ENCODE results near the gene NEDD1.

NEDD1 gene

DNA sequence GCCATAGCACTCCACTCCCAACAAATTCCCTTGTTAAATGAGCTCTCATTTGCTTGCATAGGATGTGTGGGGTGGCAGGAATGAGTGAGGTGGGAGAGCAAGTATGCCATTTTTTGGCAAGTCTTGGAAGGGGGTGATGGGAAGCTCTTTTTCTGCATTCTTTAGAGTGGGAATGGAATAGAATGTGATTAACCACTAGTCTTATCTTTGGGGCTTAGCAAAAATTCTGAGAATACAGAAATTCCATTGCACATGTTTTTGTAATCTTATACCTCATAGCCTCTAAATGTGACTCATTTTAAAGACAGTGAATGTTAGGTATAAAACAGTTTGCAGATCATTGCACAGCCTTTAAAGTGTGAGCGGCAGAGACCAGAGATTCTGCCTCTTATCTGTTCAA, 28.4 kb upstream of the NEDD1 start:
- Histone ChIP-seq H3K4me3 (ENCODE audit: low read length) (no peak overlapping the region), H3K36me3 (ENCODE audit: insufficient read depth, low read length) (no peaks in the 10 kb centered on the region), H3K27ac (ENCODE audit: low read depth, low read length) (no peak overlapping the region), H3K9ac (ENCODE audit: low read depth, low read length) (no peak overlapping the region), H3K27me3 (ENCODE audit: insufficient read depth, low read length) (no peaks in the 10 kb centered on the region), H3K4me1 (ENCODE audit: insufficient read depth, low read length) (no peaks in the 10 kb centered on the region), H3K9me3 (ENCODE audit: insufficient read depth, low read depth, low read length) (no peaks in the 10 kb centered on the region)
- 92% methylated on average over 1 of the region's 1 CpG for WGBS

DNA sequence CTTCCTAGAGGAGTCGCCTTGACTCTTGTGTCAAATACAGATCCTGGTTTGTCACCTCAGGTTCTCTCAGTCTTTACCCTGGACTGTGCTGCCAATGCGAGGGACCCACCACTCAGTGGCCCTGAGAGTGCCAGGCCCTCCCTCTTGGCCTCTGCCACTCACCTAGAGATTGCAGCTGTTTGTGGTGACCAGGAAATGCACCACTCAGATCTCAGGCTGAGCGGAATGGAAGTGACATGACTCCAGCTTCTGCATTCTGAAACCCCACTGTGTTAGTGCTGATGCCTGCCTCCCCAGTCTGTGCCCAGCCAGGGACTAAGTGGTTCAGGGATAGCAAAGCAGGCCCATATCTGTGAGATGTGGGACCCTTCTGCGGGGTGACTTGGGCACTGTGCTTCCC, 27.8 kb upstream of the NEDD1 start:
- 92% methylated on average over 4 of the region's 4 CpGs for WGBS
- Histone ChIP-seq H3K9me3 (ENCODE audit: insufficient read depth, low read depth, low read length) (no peaks in the 10 kb centered on the region), H3K36me3 (ENCODE audit: insufficient read depth, low read length) (no peaks in the 10 kb centered on the region), H3K27ac (ENCODE audit: low read depth, low read length) (no peak overlapping the region), H3K9ac (ENCODE audit: low read depth, low read length) (no peak overlapping the region), H3K27me3 (ENCODE audit: insufficient read depth, low read length) (no peaks in the 10 kb centered on the region), H3K4me1 (ENCODE audit: insufficient read depth, low read length) (no peaks in the 10 kb centered on the region), H3K4me3 (ENCODE audit: low read length) (no peak overlapping the region)

- no peaks in the 10 kb centered on the region for H3K36me3 ChIP-seq (ENCODE audit: insufficient read depth, low read length)
- WGBS: 83% methylated on average over 2 of the region's 3 CpGs
- H3K9me3 ChIP-seq (ENCODE audit: insufficient read depth, low read depth, low read length): no peaks in the 10 kb centered on the region
- no peaks in the 10 kb centered on the region for H3K27me3 ChIP-seq (ENCODE audit: insufficient read depth, low read length)
- no peak overlapping the region for H3K27ac ChIP-seq (ENCODE audit: low read depth, low read length)
- H3K9ac ChIP-seq (ENCODE audit: low read depth, low read length): no peak overlapping the region
- H3K4me3 ChIP-seq (ENCODE audit: low read length): no peak overlapping the region
- H3K4me1 ChIP-seq (ENCODE audit: insufficient read depth, low read length): no peaks in the 10 kb centered on the region
Observed at GRCh38 chr12:96880220-96880619, 26.8 kb upstream of the NEDD1 start.

DNA sequence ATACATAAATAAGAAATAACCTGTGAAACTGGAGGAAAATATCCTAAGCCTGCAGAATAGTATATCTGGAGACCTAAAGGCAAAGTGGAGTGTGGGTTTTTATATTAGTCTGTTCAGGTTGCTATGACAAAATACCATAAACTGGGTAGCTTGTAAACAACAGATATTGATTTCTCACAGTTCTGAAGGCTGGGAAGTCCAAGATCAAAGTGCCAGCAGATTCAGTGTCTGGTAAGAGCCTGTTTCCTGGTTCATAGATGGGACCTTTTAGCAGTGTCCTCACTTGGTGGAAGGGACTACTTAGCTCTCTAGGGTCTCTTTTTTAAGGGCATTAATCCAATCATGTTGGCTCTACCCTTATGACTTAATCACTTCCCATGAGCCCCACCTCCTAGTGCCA, 25.4 kb upstream of the NEDD1 start:
- no peak overlapping the region for H3K9ac ChIP-seq (ENCODE audit: low read depth, low read length)
- no peaks in the 10 kb centered on the region for H3K4me1 ChIP-seq (ENCODE audit: insufficient read depth, low read length)
- H3K9me3 ChIP-seq (ENCODE audit: insufficient read depth, low read depth, low read length): no peaks in the 10 kb centered on the region
- no peak overlapping the region for H3K27ac ChIP-seq (ENCODE audit: low read depth, low read length)
- no peaks in the 10 kb centered on the region for H3K27me3 ChIP-seq (ENCODE audit: insufficient read depth, low read length)
- H3K4me3 ChIP-seq (ENCODE audit: low read length): no peak overlapping the region
- H3K36me3 ChIP-seq (ENCODE audit: insufficient read depth, low read length): no peaks in the 10 kb centered on the region

DNA sequence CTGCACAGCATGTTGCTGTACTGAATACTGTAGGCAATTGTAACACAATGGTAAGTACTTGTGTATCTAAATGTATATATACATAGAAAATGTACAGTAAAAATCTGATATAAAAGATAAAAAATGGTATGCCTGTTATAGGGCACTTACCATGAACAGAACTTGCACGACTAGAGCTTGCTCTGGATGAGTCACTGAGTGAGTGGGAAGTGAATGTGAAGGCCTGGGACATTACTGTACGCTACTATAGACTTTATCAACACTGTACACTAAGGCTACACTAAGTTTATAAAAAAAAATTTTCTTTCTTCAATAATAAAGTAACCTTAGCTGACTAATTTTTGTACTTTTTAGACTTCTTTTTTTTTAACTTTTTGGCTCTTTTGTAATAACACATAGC, 24.2 kb upstream of the NEDD1 start:
- no peaks in the 10 kb centered on the region for H3K27me3 ChIP-seq (ENCODE audit: insufficient read depth, low read length)
- WGBS: 55% methylated on average over 1 of the region's 2 CpGs
- no peaks in the 10 kb centered on the region for H3K36me3 ChIP-seq (ENCODE audit: insufficient read depth, low read length)
- no peaks in the 10 kb centered on the region for H3K9me3 ChIP-seq (ENCODE audit: insufficient read depth, low read depth, low read length)
- no peak overlapping the region for H3K9ac ChIP-seq (ENCODE audit: low read depth, low read length)
- no peaks in the 10 kb centered on the region for H3K4me1 ChIP-seq (ENCODE audit: insufficient read depth, low read length)
- H3K4me3 ChIP-seq (ENCODE audit: low read length): no peak overlapping the region
- no peak overlapping the region for H3K27ac ChIP-seq (ENCODE audit: low read depth, low read length)

DNA sequence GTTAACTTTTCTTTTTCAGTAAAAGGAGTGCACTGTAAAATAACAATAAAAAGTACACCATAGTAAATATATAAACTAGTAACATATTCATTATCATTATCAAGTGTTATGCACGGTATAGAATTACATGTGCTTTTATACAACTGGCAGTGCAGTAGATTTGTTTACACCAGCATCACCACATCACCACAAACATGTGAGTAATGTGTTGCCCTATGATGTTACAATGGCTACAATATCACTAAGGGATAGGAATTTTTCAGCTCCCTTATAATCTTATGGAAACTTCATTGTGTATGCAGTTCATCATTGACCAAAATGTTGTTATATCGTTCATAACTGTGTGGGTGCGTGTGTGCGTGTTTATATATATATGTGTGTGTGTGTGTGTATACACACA, 23.5 kb upstream of the NEDD1 start:
- WGBS: 100% methylated on average over 3 of the region's 4 CpGs

GRCh38 chr12:96886998-96887677, 19.9 kb upstream of the NEDD1 start:
- H3K27me3 ChIP-seq (ENCODE audit: insufficient read depth, low read length): no peaks in the 10 kb centered on the region
- 87% methylated on average over 4 of the region's 4 CpGs for WGBS
- peaks cover 13% of the 10 kb centered on the region; the same call in 1 of the 2 replicates for H3K4me1 ChIP-seq (ENCODE audit: insufficient read depth, low read length)

More for the DNA sequence above, 23.5 kb upstream of the NEDD1 start:
- Histone ChIP-seq H3K27ac (ENCODE audit: low read depth, low read length) (no peak overlapping the region), H3K9me3 (ENCODE audit: insufficient read depth, low read depth, low read length) (no peaks in the 10 kb centered on the region), H3K36me3 (ENCODE audit: insufficient read depth, low read length) (no peaks in the 10 kb centered on the region), H3K4me1 (ENCODE audit: insufficient read depth, low read length) (no peaks in the 10 kb centered on the region), H3K4me3 (ENCODE audit: low read length) (no peak overlapping the region), H3K9ac (ENCODE audit: low read depth, low read length) (no peak overlapping the region), H3K27me3 (ENCODE audit: insufficient read depth, low read length) (no peaks in the 10 kb centered on the region)

DNA sequence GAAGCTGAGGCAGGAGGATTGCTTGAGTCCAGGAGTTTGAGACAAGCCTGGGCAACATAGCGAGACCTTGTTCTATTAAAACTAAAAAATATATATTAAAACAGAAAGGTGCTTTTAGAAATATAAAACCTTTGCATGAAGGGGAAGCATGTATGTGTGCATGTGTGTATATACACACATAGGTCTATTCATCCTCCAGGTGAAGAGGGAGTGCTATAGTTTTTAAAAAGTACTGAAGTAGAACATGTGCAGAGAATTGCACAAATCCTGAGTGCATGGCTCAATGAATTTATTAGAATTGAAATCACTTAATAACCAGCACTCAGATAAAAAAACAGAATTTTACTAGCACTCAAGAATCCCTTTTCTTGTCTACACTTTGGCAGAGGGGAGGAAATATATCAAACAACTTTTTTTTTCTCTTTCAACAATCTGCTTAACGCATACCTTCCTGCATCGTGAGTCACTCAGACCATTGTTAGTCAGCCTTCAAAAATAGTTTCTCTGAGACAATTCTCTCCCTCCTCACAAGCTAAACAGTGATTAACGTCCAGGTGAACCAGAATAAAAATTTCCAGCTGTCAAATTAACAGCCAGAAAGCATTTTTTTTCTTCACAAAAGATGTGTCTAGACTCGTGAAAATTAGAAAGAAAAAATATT, 17.7 kb upstream of the NEDD1 start:
- Histone ChIP-seq H3K27ac (ENCODE audit: low read depth, low read length) (no peak overlapping the region), H3K9ac (ENCODE audit: low read depth, low read length) (no peak overlapping the region), H3K4me3 (ENCODE audit: low read length) (no peak overlapping the region), H3K36me3 (ENCODE audit: insufficient read depth, low read length) (no peaks in the 10 kb centered on the region), H3K4me1 (ENCODE audit: insufficient read depth, low read length) (peaks cover 13% of the 10 kb centered on the region; the same call in 1 of the 2 replicates), H3K27me3 (ENCODE audit: insufficient read depth, low read length) (no peaks in the 10 kb centered on the region), H3K9me3 (ENCODE audit: insufficient read depth, low read depth, low read length) (no peaks in the 10 kb centered on the region)
- WGBS: 55% methylated on average over 3 of the region's 5 CpGs

More at GRCh38 chr12:96886998-96887677, 19.9 kb upstream of the NEDD1 start:
- Histone ChIP-seq H3K36me3 (ENCODE audit: insufficient read depth, low read length) (no peaks in the 10 kb centered on the region), H3K27ac (ENCODE audit: low read depth, low read length) (no peak overlapping the region), H3K9me3 (ENCODE audit: insufficient read depth, low read depth, low read length) (no peaks in the 10 kb centered on the region), H3K9ac (ENCODE audit: low read depth, low read length) (no peak overlapping the region), H3K4me3 (ENCODE audit: low read length) (no peak overlapping the region)

- no peaks in the 10 kb centered on the region for H3K36me3 ChIP-seq (ENCODE audit: insufficient read depth, low read length)
- H3K9ac ChIP-seq (ENCODE audit: low read depth, low read length): no peak overlapping the region
- no peaks in the 10 kb centered on the region for H3K9me3 ChIP-seq (ENCODE audit: insufficient read depth, low read depth, low read length)
- no peak overlapping the region for H3K4me3 ChIP-seq (ENCODE audit: low read length)
- peaks cover 13% of the 10 kb centered on the region; the same call in 1 of the 2 replicates for H3K4me1 ChIP-seq (ENCODE audit: insufficient read depth, low read length)
- 97% methylated on average over 2 of the region's 2 CpGs for WGBS
- no peak overlapping the region for H3K27ac ChIP-seq (ENCODE audit: low read depth, low read length)
- no peaks in the 10 kb centered on the region for H3K27me3 ChIP-seq (ENCODE audit: insufficient read depth, low read length)
Observed at GRCh38 chr12:96890331-96890730, 16.7 kb upstream of the NEDD1 start.

DNA sequence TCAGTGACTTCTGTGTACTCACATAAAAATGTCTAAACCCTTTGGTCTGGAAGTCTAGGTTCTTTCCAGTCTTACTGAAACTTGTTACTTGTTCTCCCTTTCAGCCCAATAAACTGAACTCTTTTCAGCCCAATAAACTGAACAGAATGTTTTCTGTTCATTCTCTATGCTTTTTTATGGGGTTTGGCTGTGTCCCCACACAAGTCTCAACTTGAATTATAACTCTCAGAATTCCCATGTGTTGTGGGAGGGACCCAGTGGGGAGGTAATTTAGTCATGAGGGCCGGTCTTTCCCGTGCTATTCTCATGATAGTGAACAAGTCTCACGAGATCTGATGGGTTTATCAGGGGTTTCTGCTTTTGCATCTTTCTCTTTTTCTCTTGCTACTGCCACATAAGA, 15.0 kb upstream of the NEDD1 start:
- Histone ChIP-seq H3K4me1 (ENCODE audit: insufficient read depth, low read length) (peaks cover 13% of the 10 kb centered on the region; the same call in 1 of the 2 replicates), H3K4me3 (ENCODE audit: low read length) (no peak overlapping the region), H3K9ac (ENCODE audit: low read depth, low read length) (no peak overlapping the region), H3K27ac (ENCODE audit: low read depth, low read length) (no peak overlapping the region), H3K36me3 (ENCODE audit: insufficient read depth, low read length) (no peaks in the 10 kb centered on the region), H3K27me3 (ENCODE audit: insufficient read depth, low read length) (no peaks in the 10 kb centered on the region), H3K9me3 (ENCODE audit: insufficient read depth, low read depth, low read length) (no peaks in the 10 kb centered on the region)
- 92% methylated on average over 3 of the region's 3 CpGs for WGBS

DNA sequence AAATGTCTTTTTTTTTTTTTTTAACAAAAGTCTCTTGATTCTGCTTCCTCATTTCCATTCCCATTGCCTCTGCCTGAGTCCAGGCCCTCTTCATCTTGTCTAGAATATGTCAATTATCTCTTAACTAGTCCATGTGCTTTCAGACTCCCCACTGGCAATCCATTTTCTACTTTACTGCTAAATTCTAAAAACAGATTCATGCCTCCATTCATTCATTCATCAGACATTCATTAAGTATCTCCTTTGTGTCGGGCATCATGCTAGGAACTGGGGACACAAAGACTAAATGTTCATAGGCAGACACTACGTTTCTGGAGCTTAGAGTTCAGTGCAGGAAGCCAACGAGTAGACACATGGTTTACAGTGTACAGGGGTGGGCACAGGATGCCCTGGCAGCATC, 9.6 kb upstream of the NEDD1 start:
- Histone ChIP-seq H3K4me3 (ENCODE audit: low read length) (no peak overlapping the region), H3K9ac (ENCODE audit: low read depth, low read length) (no peak overlapping the region), H3K4me1 (ENCODE audit: insufficient read depth, low read length) (no peaks in the 10 kb centered on the region), H3K36me3 (ENCODE audit: insufficient read depth, low read length) (no peaks in the 10 kb centered on the region), H3K27me3 (ENCODE audit: insufficient read depth, low read length) (no peaks in the 10 kb centered on the region), H3K27ac (ENCODE audit: low read depth, low read length) (no peak overlapping the region), H3K9me3 (ENCODE audit: insufficient read depth, low read depth, low read length) (no peaks in the 10 kb centered on the region)
- WGBS: 84% methylated on average over 3 of the region's 3 CpGs

Measured in HUES64 (cell line).